NCI-H2171 (cell line): ENCODE data around the gene EFNA5.
A peak's percentile ranks its signal among the peaks of the same experiment; 100 is the strongest.

Source experiments
- DNase-seq: peaks from one replicate; lab custom pipeline; 2025; lab: John Stamatoyannopoulos, UW

Gene EFNA5

DNA sequence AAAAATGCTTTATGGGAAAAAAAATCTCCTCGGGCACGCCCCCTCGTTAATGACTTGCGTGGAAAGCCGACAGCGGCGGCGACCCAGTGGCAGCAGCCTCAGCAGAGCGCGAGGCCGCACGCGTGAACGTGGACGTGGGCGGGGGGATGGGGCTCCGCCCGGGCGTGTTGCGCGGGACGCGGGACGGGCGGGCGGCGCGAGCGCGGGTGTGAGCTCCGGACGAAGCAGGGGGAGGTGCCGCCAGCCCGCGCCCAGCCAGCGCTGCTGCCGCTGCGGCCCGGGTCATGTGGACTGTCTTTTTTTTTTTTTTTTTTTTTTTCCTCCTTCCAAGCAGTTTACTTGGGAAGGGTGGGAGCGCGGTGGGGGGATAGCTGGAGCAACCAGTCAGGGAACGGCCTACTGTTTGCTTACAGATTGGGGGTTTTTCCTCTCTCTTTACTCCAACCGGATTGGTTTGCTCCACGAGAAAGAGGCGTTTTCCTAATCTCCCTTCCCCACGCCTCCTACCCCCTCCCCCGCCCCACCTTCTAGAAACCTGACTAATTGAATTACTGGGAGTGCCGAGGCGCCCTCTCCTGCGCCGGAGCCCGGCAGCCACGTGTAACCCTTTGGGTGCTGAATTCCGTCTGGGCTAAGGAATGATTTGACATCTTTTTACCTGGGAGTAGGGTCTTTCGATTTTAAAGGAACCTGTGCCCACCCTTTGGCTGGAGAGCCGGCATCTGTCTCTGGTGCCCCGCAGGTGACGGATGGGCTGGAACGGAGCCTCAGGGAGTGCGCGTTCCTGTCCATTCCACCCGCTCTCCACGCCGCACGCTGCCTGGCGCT, 1.7 kb upstream of the EFNA5 start:
- peak; percentile 88 for DNase-seq

DNA sequence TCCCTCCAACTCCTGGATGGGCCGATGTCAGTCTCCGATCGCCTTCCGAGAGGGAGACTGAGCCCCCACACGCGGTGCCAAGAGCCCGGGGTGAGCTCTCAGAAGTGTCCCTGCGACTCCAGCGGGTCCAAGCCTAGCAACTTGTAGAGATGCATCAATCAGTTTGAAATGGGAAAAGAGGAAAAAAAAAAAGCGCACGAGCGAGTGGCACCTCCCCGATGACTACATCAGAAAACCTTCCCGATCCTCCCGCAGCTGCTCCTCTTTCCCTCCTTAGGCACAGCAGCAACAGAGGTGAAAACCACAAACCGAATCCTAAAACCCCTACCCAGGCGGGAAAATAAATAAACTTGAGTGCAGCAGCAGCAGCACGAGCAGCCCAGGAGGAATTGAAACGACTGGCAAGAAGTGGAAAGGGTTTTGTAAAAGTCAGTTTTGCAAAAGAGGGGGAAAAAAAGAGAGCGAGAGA, 1.0 kb upstream of the EFNA5 start:
- peak; percentile 45 for DNase-seq

DNA sequence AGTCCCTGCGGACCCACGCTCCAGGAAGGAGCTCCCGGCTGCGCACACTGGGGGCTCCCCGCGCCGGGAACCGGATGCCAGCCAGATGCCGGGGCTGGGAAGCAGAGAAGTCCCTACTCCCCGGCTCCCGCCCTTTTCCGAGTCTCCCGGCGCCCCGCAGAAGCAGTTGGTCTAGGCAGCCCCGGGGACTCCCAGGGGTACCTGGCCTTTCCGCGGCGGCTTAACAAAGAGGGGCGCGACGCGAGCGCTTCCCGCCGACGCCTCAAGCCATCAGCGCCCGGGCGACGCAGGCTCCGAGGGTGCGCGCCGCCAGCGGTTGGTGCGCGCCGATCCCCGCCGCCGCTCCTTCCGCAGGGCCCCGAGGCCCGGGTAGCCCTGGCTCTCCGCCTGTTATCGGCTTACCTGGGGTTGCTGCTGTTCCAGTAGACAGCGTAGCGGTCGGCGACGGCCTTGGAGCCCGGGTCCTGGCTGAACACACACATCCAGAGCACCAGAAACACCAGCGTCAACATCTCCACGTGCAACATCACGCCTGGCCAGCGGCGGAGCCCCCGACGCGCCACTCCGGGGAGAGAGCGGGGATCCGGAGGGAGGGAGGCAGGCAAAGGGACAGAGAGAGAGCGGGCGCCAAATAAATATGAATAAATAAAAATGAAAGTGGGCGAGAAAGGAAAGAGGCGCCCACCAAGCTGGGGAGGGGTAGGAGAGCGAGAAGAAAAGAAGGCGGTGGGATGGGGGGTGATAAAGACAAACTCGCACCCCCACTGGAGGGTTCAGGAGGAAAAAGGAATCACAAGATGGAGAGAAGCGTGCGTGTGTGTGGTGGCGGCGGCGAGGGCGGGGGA, 428 bp downstream of the EFNA5 start:
- DNase-seq, result peak; percentile 63

DNA sequence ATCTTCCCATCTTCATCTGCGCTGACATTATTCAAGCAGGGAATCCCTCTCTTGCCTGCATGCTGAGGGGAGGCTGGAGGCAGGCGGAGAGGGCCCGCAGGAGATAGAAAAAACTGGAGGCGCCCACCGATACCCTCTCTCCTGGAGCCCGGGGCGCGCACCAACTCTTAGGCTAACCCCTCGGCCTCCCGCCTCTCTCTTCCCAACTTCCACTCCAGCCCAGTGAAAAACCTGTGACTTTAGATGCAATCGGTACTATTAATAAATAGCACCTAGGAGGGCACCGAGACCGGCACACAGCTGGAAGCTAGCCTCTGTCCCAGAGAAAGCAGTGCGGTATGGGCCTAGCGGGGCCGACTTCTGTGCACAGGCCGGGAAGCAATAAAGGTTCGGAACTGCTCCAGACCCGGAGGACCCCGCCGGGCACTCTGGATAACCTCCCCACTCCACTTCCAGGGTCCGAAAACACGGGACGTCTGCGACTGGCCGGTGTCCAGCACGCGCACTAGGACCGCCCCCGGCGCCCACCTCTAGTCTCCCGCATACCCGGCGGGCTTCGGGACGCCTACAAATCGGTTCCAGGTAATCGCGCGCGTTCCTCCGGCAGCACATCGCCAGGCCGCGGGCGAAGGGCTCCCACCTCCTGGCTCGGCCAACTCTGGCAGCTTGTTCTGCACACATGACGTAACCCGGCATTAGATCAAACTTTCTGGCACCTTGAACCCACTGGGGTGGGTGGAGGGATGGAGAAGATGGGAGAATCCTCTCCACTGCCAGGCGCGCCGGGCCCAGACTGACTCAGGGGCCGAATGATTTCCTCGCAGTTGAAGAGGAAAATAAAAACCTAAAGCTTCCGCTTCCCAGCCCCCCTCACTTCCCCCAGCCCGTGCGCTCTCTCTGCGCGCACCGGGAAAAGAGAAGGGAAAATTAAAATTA, 1.4 kb downstream of the EFNA5 start:
- DNase-seq, result no peak

DNA sequence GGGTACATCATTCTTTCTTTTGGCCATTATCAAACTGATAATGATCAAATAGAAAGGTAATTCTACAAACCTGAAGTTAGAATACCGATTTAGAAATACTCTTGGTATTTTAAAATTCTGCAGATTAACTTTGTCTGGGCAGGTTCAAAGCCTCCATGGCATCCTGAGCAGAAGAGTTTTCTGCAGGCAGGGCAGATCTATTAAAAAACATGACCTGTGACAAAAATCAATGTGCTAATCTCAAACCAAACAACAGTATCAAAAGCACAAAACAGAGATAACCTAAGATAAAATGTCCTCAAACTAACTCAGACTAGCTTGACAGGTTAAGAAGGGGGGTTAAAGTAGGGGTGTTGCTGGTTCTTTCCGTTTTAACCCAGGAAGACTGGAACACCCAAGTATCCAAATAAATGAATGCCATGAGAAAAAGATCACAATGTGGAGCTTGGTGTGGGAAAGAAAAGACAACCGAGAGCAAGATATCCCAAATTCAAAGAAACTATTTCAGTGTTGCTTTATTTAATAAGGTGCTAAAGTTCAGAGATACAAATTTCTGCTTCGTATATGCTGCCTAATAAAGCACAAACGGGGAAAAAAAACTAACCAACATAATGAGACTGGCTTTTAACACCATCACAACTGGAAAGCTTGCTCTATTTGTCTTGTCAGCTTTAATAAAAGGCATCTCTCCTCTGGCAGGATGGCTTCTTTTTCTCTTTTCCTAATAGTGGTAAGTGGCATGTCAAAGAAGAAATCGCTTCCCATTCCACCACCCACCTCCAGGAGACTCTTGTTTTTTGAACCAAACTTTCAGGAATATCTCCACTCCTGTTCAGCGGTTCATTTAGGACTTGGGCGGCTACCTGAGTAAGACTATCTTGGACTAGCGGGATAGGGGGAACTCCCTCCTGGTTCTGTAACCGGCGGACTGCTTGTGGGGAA, 2.3 kb downstream of the EFNA5 start:
- no peak for DNase-seq

DNA sequence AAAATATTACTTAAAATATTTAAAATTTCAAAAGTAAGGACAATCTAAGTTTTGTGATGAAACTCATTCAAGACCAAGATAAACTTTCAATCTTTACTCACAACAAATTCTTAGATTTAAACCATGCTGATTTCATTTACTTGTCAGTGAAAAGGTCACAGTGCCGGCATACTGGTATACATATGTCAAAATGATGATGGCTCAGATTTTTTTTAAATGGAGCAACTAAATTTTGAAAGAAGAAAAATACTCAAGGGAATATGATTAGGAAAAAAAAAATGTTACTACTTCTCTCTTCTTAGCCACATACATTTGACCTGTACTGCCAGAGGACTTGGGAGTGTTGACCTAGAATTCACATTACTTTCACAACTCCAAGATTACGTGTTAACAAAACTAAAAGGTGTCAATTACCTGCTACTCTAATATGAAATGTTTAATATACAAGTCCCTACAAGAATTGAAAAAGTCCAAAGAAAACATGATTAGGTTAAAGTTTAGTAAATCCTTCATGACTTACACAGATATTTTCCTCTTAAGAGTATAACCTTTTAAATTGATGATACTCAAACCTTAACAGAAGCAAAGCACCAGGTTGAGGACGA, 4.6 kb downstream of the EFNA5 start:
- DNase-seq, result no peak

DNA sequence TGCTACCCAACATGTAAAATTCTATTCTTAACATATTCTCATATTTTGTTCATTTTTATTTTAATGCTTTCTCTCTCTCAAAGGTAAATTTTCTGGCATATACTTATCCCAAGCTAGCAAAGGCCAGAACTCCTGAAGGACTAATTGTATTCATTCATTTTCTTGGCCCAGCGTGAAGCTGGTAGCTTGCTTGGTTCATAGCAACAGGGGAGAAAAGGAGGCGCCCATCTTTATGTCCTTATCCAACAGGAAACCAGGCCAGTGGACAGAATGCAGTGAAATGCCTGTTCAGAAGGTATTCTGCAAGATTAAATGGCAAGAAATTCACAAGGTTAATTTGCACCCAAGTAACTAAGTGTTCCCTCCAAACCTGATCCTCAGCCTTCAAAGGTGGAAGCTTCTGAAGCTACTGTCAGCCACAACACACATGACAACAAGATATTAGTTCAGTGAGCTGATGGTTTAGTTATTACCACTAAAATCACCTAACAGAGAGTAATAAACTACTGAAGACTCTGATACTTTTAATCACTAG, 5.6 kb downstream of the EFNA5 start:
- no peak for DNase-seq

DNA sequence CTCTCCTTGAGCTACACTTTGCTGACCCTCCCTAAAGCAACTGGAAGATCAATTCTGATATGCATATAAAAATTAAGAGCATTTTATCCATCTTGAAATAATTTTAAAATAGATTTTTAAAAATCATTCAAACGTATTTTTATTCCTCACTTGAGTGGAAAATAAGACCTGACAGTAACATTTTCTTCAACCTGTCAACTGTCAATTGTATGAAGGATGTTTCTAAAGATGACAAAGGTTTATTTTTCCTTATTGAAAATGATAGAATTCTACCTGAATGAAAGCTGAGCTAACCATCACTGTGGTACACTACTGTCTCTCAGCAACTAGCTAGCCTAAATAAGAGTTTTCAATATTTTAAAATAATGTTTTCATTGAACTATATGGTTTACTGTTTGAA, 7.0 kb downstream of the EFNA5 start:
- no peak for DNase-seq

DNA sequence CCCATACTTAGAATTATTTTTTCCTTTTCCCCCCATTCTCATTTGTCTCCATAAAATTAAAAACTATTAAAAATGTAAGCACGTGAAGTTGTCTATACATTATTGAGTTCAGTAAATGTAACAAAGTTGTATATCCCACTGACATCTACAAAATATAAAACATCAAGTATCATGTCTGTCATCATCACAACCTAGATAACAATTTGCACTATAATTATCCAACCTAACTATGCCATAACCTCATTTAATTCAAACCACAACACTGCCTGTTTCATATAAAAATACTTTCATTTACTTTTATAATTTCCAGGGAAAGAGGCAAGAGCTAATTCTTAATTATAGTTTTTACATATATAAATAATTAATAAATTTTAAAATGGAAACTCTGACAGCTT, 9.1 kb downstream of the EFNA5 start:
- no peak for DNase-seq

DNA sequence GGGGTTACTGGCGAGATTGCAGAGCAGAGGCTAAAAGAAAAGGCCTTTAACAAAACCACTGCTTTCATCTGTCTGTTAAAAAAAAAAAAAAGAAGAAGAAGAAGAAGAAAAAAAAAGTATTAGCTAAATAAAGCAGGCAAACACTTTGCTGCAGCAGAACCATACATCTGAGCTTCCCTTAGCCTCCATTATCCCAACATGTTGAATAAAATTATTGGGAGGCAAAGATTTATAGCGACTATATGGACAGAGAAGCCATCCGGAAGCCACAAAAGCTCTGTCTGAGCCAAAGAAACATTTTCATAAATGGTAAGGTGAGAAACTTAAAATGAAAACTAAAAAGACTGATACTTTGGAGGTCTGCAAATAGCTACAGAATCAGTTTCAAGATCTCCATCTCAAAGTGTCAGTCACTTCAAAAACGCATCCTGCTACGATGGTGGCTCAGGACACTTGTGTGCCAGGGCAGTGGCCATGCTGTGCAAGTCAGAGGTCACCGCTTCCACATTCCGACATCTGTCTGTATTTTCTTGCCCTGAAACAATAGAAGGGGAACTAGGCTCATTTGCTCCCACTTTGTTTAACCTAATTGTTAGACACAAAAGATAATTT, 9.6 kb downstream of the EFNA5 start:
- DNase-seq, result no peak

DNA sequence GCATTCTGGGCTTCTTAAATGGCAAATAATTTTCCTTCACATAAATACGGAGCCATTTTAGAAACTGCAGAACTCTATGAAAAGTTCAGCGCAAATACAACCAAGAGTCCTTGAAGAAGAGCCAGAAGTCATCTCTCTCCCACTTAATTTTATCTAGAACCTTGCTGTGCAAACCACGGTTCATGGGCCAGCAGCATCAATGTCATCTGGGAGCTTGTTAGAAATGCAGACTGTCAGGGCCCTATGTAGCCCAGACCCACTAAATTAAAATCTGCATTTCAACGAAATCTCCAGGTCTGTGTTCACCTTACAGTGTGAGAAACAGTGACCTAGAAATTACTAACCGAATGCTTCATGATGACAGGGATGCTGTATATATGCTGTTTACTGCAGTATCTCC, 12.2 kb downstream of the EFNA5 start:
- DNase-seq, result no peak

DNA sequence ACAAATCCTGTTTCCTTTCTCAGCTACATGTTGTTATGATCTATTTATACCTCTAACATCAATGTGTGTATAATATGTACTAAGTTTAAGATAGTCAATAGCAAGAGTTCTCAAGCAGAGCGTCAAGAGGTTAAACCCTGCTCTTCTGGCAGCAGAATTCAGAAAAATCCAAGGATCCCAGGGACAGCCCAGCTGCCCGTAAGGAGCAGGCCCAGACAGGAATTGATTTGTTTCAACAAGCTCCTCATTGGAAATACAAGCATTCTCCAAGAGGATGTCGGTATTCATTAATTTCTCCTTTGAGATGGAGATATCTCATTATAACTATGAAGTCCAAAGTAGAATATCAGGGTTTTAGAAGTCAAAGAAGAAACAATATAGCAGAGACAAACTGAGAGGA, 14.9 kb downstream of the EFNA5 start:
- no peak for DNase-seq

DNA sequence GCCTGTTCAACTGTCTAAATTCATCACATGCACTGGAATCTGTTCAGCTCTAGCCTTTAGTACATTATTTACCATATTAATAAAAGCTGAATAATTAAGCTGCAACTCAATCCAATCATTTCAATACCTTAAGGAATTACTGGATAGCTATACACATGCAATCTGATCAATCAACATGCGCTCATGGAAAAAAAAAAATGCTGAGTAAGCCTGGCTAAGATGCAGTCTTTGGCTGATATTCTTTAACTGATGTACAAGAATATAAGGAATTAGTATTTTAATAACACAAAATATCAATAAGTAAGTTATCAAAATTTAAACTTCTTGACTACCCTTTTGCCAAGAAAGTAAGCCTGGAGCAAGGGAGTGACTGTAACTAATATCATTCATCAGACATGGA, 15.9 kb downstream of the EFNA5 start:
- DNase-seq, result no peak

DNA sequence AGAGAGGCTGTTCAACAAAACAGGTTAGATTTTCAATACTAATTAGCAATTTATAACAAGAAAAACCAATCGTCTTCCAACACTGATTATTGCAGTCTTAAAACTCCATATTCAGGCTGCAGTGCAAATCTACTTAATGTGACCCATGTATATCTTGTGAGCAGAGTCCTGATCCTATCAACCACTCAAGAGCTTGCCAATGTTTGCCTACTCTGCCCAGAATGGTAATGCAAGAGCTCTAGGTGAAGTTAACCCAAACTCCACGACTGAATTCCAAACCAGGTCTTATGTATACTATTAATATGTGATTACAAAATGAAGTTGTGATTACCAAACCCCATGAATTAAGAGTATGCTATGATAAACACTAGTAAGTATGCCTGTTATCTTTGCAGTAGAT, 17.1 kb downstream of the EFNA5 start:
- no peak for DNase-seq

DNA sequence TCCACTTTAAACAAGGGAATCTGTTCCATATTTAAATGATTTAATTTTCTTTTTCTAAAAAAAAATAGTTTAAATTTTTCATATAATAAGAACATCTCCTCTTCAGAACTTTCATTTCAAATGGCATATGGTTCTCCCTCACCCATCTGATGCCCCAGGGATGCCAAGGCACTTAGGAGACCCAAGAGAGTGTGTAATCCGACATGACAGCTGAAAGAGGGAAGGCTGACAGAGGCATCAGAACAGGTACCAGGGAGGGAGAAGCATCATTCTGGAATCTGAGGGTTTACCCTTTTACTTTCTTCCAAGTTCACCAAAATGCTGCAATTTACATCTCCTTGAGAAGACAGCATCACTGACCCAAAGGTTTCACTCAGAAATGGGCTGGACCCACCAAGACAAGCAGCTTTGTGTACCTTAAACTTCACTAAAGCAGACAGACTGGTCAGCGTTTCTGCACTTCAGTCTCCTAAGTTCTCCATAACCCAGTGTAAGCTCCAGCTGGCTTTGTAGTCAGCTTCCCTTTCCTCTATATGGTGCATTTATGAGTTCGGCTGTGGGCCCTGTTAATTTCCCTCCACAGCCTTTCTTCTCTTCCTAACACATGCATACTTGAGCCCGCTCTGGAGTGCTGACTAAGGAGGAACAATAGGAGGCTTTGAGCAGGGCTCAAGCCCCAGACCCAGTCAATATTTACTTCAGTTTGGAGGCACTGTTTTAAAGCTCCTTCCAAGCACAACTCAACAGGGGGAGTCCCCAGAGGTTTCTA, 17.7 kb downstream of the EFNA5 start:
- peak; percentile 23 for DNase-seq

DNA sequence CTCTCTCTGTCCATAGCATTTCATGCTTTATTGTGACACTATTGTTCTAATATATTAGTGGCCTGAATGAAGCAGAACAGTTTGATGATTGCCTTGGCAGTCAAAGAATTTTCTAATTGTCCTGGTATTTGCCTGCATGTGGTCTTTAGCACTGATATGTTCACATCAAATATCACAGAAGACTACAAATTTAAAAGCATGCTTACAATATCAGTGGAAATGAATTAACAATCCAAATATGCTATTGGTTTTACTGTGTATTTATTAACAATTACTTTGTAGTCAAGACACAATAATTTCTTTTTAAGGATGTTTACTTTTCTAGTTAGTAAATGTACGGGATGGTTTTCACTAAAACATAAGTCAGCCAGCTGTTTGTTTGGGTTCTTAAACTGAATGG, 18.3 kb downstream of the EFNA5 start:
- no peak for DNase-seq

DNA sequence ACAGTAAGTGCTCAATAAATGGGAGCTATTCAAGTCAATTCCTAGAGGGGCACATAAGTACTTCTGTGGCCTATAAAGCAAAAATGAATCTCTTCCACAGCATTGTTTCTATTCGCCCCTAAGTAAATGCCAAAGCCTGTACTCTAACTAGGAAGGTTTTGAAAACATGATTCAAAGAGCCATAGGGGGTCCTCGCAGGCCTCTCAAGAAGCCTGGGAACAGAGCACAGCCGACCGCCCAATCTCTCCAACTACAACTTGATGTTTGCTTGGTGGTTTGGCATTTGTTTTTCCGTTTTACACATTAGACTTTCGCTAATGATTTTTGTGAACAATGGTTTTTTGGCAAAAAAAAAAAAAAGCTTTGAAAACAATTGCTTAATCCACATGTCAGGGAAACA, 19.4 kb downstream of the EFNA5 start:
- no peak for DNase-seq

DNA sequence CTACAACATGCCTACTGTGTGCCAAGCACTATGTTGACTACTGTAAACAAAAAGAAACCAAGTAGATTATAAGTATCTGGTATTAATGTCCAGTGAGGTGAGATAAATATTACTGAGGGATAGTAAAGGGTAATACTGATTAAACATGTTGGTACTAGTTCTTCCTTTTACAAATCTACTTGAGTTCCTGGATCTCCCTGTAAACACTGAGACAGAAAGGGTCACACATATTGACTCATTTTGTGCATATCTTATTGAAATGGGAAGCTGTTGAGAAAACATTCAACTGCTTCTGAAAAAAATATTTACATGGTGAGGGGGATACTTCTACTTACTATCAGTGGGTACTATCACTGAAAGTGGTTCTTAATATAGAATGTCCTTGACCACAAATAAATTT, 24.3 kb downstream of the EFNA5 start:
- no peak for DNase-seq

DNA sequence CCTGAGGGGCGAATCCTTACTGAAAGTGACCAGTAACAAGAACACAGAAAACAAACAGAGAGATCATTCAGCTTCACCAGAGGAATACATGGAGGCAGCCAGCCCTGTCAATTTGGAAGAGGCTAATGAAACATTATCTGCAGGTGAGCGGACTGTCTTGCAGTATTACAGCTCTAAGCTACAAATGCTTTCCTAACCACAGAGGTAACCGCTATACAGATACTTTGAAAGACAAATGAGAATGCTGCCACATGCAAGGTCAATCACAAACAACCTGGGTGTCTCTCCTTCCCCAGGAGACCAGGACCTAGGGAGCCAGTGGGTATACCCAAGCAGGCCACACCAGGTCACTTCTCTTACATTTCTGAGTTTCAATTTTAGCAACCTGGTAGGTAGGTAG, 30.2 kb downstream of the EFNA5 start:
- DNase-seq, result no peak
